SJCRH30 (cell line): ENCODE data around the gene MRPL21. TPM values are rescaled to one million over a fixed set of nuclear protein-coding genes. Genes with fewer than 3 reads are reported as not detected.

ENCODE experiments used
- DNase-seq, 2 experiments: peaks; one replicate each; pipeline ENCODE4 v3.0.0-alpha.2; 2015 to 2020
- H3K27ac ChIP-seq: fragments of 250-450 bp; sonication (Bioruptor Pico); 2 replicates; pipeline ENCODE4 v1.5.1; 2020; ENCODE audit warnings: mild to moderate bottlenecking, moderate library complexity
- H3K27me3 ChIP-seq: fragments of 250-450 bp; sonication (Bioruptor Pico); 2 replicates; pipeline ENCODE4 v1.5.1; 2020; ENCODE audit warnings: mild to moderate bottlenecking, moderate library complexity
- H3K36me3 ChIP-seq: fragments of 250-450 bp; sonication (Bioruptor Pico); 2 replicates; pipeline ENCODE4 v1.5.1; 2020; ENCODE audit warnings: mild to moderate bottlenecking, moderate library complexity
- H3K4me1 ChIP-seq: fragments of 250-450 bp; sonication (Bioruptor Pico); 2 replicates; pipeline ENCODE4 v1.5.1; 2020; ENCODE audit warnings: mild to moderate bottlenecking, moderate library complexity
- H3K4me3 ChIP-seq: fragments of 250-450 bp; sonication (Bioruptor Pico); 2 replicates; pipeline ENCODE4 v1.5.1; 2020; ENCODE audit warnings: mild to moderate bottlenecking, moderate library complexity
- H3K9me3 ChIP-seq: fragments of 250-450 bp; sonication (Bioruptor Pico); replicated peaks from 2 replicates; pipeline ENCODE4 v1.5.1; 2020; ENCODE audit warnings: mild to moderate bottlenecking, moderate library complexity
- total RNA-seq: library from RNA; depleted of rRNA; stranded (reverse); fragments of >200 nt; shearing (Covaris generic); gene quantifications from 2 replicates; pipeline ENCODE4 v1.2.3, GENCODE V29; 2014

Gene MRPL21
- total RNA-seq, 1 experiment from 2014 or later: 37.6 TPM

- H3K36me3 ChIP-seq: peaks cover 22% of the 10 kb centered on the region
- no peak for DNase-seq
- H3K9me3 ChIP-seq: peaks cover 9% of the 10 kb centered on the region
- no peak overlapping the region for H3K27ac ChIP-seq
- H3K4me1 ChIP-seq: peaks cover 5% of the 10 kb centered on the region; the same call in 1 of the 2 replicates
- no peak overlapping the region for H3K4me3 ChIP-seq
- no peaks in the 10 kb centered on the region for H3K27me3 ChIP-seq
These were observed 26.3 kb upstream of the MRPL21 start for GRCh38 chr11:68929706-68930570.

GRCh38 chr11:68929135-68929534, 25.5 kb upstream of the MRPL21 start:
- peaks cover 9% of the 10 kb centered on the region for H3K9me3 ChIP-seq
- peaks cover 27% of the 10 kb centered on the region for H3K36me3 ChIP-seq
- H3K27me3 ChIP-seq: no peaks in the 10 kb centered on the region
- H3K4me3 ChIP-seq: no peak overlapping the region
- DNase-seq: no peak
- peaks cover 5% of the 10 kb centered on the region; the same call in 1 of the 2 replicates for H3K4me1 ChIP-seq
- no peak overlapping the region for H3K27ac ChIP-seq

- Histone ChIP-seq H3K27ac (peak overlapping the region; percentile 47), H3K27me3 (no peaks in the 10 kb centered on the region), H3K36me3 (peaks cover 31% of the 10 kb centered on the region), H3K4me3 (no peak overlapping the region), H3K9me3 (peaks cover 9% of the 10 kb centered on the region), H3K4me1 (peaks cover 5% of the 10 kb centered on the region; the same call in 1 of the 2 replicates)
- DNase-seq: no peak
These were observed 24.7 kb upstream of the MRPL21 start for GRCh38 chr11:68928136-68928880.

GRCh38 chr11:68927280-68928135, 23.9 kb upstream of the MRPL21 start:
- peak; percentile 35 to 42 for DNase-seq

GRCh38 chr11:68925611-68926010, 22.0 kb upstream of the MRPL21 start:
- H3K36me3 ChIP-seq: peaks cover 42% of the 10 kb centered on the region
- H3K27ac ChIP-seq: no peak overlapping the region
- H3K9me3 ChIP-seq: peaks cover 9% of the 10 kb centered on the region
- peaks cover 5% of the 10 kb centered on the region; the same call in 1 of the 2 replicates for H3K4me1 ChIP-seq
- H3K4me3 ChIP-seq: no peak overlapping the region
- peak in 1 of 2 experiments; percentile 12 for DNase-seq
- no peaks in the 10 kb centered on the region for H3K27me3 ChIP-seq

More at GRCh38 chr11:68927280-68928135, 23.9 kb upstream of the MRPL21 start:
- Histone ChIP-seq H3K27ac (peak overlapping the region; percentile 47), H3K4me1 (peaks cover 5% of the 10 kb centered on the region; the same call in 1 of the 2 replicates), H3K4me3 (no peak overlapping the region), H3K9me3 (peaks cover 9% of the 10 kb centered on the region), H3K36me3 (peaks cover 35% of the 10 kb centered on the region), H3K27me3 (no peaks in the 10 kb centered on the region)

GRCh38 chr11:68924073-68924925, 20.7 kb upstream of the MRPL21 start:
- peaks cover 9% of the 10 kb centered on the region for H3K9me3 ChIP-seq
- no peak overlapping the region for H3K27ac ChIP-seq
- H3K36me3 ChIP-seq: peaks cover 35% of the 10 kb centered on the region
- DNase-seq: no peak
- H3K4me1 ChIP-seq: peaks cover 5% of the 10 kb centered on the region; the same call in 1 of the 2 replicates
- H3K4me3 ChIP-seq: no peak overlapping the region
- no peaks in the 10 kb centered on the region for H3K27me3 ChIP-seq

GRCh38 chr11:68923614-68924013, 20.0 kb upstream of the MRPL21 start:
- H3K36me3 ChIP-seq: peaks cover 38% of the 10 kb centered on the region
- no peaks in the 10 kb centered on the region for H3K27me3 ChIP-seq
- H3K4me3 ChIP-seq: no peak overlapping the region
- no peak overlapping the region for H3K27ac ChIP-seq
- H3K4me1 ChIP-seq: peaks cover 5% of the 10 kb centered on the region; the same call in 1 of the 2 replicates
- DNase-seq: no peak
- peaks cover 9% of the 10 kb centered on the region for H3K9me3 ChIP-seq

GRCh38 chr11:68916439-68916838, 12.8 kb upstream of the MRPL21 start:
- no peak overlapping the region for H3K4me3 ChIP-seq
- peaks cover 16% of the 10 kb centered on the region for H3K36me3 ChIP-seq
- no peaks in the 10 kb centered on the region for H3K9me3 ChIP-seq
- no peaks in the 10 kb centered on the region for H3K4me1 ChIP-seq
- H3K27me3 ChIP-seq: no peaks in the 10 kb centered on the region
- no peak for DNase-seq
- H3K27ac ChIP-seq: no peak overlapping the region

GRCh38 chr11:68914761-68915160, 11.1 kb upstream of the MRPL21 start:
- no peak for DNase-seq
- Histone ChIP-seq H3K4me1 (no peaks in the 10 kb centered on the region), H3K27ac (no peak overlapping the region), H3K9me3 (no peaks in the 10 kb centered on the region), H3K27me3 (no peaks in the 10 kb centered on the region), H3K4me3 (no peak overlapping the region), H3K36me3 (peaks cover 13% of the 10 kb centered on the region; the same call in 1 of the 2 replicates)

GRCh38 chr11:68913188-68913587, 9.6 kb upstream of the MRPL21 start:
- no peaks in the 10 kb centered on the region for H3K9me3 ChIP-seq
- H3K27ac ChIP-seq: no peak overlapping the region
- DNase-seq: no peak
- no peaks in the 10 kb centered on the region for H3K27me3 ChIP-seq
- no peaks in the 10 kb centered on the region for H3K4me1 ChIP-seq
- H3K36me3 ChIP-seq: peaks cover 10% of the 10 kb centered on the region; the same call in 1 of the 2 replicates
- no peak overlapping the region for H3K4me3 ChIP-seq

- peaks cover 6% of the 10 kb centered on the region; the same call in 1 of the 2 replicates for H3K36me3 ChIP-seq
These were observed 8.6 kb upstream of the MRPL21 start for GRCh38 chr11:68912254-68912653.

GRCh38 chr11:68911731-68912130, 8.1 kb upstream of the MRPL21 start:
- no peak for DNase-seq
- Histone ChIP-seq H3K4me3 (no peak overlapping the region), H3K36me3 (peaks cover 6% of the 10 kb centered on the region; the same call in 1 of the 2 replicates), H3K27ac (no peak overlapping the region), H3K27me3 (no peaks in the 10 kb centered on the region), H3K9me3 (no peaks in the 10 kb centered on the region), H3K4me1 (no peaks in the 10 kb centered on the region)

More at GRCh38 chr11:68912254-68912653, 8.6 kb upstream of the MRPL21 start:
- no peak overlapping the region for H3K27ac ChIP-seq
- no peak overlapping the region for H3K4me3 ChIP-seq
- no peaks in the 10 kb centered on the region for H3K9me3 ChIP-seq
- DNase-seq: no peak
- no peaks in the 10 kb centered on the region for H3K27me3 ChIP-seq
- H3K4me1 ChIP-seq: no peaks in the 10 kb centered on the region

GRCh38 chr11:68910965-68911364, 7.3 kb upstream of the MRPL21 start:
- H3K4me3 ChIP-seq: no peak overlapping the region
- H3K4me1 ChIP-seq: no peaks in the 10 kb centered on the region
- no peak overlapping the region for H3K27ac ChIP-seq
- DNase-seq: no peak
- H3K9me3 ChIP-seq: no peaks in the 10 kb centered on the region
- peaks cover 6% of the 10 kb centered on the region; the same call in 1 of the 2 replicates for H3K36me3 ChIP-seq
- H3K27me3 ChIP-seq: no peaks in the 10 kb centered on the region
